GM19397 (cell line): ENCODE measurements around the gene CFAP47.
"Not testable (repeated sequence)": the region's sequence is repeated elsewhere in the genome, so short reads cannot be mapped to it uniquely, and the experiment has no call there.

Source experiments
- ATAC-seq: cut with Tn5 transposase; IDR thresholded peaks from one replicate; pipeline ENCODE4 v1.9.1; 2021; ENCODE audit warnings: mild to moderate bottlenecking, moderate library complexity; ENCODE audit not compliant: unreplicated experiment

Gene CFAP47, protein sequence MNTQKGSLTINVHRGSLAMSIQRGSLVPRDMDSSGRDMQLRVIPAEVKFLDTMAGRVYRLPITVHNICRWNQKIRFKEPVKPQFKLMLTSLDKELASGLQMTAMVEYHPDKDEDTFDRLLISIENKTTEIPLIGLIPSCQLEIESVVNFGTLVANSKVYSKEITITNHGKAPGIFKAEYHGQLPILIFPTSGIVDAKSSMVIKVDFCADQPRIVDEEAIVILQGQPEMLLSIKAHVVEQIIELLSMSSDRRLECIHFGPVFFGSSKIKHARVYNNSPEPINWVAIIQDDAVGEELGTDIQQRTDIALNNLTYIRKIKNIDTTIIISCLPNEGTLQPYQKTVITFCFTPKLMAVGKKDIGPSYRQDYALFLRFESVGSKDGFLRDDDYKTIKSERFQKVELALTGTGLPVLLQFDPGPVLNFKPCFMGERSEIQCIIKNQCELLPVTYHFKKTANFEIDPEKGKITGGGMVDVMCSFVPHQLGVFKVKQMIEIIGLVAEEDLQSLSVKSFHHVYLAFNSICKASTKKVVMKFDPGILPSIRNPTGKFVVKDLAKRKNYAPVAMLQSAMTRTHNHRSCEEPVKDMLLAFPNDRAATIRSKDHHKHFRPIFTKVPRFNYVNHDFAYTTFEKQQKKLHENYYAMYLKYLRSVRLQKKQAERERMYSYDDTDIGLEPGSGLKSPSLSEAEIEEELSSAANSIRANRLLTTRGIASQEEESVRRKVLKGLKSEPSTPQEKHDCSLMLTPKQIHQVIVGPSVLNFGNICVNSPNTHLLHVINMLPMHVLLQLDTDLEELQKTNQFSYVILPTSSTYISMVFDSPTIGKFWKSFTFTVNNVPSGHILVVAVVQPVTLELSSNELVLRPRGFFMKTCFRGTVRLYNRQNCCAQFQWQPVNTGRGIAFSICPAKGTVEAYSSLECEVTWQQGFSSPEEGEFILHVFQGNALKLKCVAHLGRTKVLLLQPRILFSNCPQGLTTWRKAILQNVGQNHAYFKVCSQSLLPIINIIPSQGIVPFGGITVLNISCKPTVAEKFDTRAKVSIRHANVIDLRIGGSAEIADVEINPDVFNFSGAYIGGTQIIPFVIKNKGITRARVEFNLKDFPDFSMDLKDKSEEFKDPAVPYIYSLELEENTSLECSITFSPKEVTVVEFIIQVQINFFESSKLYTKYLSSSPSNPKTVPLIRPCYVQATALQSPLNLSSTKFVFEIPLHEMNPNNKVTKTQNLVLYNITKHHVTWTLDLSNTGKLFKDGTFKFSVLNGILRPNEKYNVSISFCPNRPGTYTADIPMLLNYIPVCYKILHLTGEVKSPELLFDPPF (N-terminal part only)

DNA sequence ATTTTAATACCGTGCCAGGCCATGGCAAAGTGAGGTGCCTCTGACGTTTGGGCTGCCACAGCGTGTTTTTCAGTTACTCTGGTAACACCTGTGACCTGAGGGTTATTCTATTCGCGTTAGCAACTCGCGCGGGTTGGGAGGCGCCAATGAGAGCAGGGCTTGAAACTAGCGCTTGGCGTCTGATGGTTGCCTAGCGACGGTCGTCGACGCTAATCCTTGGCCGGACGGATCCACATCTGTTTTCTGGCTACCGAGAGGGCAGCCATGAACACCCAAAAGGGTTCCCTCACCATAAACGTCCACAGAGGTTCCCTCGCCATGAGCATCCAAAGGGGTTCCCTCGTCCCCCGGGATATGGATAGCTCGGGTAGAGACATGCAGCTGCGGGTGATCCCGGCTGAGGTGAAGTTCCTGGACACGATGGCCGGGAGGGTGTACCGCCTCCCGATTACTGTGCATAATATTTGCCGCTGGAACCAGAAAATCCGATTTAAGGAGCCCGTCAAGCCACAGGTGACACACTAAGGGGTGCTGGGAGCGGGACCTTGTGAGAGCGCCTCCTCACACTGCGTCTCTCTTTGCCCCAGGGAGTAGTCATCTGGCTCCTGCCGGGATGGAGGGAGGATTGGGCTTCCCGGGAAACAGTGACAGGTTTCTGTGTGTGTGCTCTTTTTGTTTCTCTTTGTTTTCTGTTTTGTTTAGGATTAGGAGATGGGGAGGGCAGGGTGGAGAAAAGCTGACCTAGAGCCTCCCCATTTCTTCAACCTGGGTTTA, at the start of gene CFAP47:
Gene CFAP47 (plus strand): TSS at position 199 of the 774 bp plus-strand sequence. CDS start 66 bp downstream, at position 265.
- ATAC-seq: no peak

DNA sequence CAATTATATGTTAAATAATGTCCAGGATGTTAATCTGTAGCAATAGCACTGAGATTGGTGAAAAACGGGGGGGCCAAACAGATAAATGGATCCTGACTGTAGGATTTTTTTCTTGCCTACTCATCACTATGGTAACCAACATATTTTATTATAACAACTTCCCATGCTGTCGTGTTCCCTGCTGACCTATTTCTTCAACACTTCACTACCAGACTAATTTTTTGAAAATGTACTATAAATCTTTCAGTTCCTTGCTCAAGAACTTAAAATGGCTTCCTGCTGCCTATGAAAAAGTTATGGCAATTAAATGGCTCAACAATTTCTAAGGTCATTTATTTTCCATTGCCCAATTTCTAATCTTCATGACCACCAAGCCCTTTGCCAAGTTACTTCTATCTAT, 38.9 kb upstream of the CFAP47 start:
- ATAC-seq: no peak

DNA sequence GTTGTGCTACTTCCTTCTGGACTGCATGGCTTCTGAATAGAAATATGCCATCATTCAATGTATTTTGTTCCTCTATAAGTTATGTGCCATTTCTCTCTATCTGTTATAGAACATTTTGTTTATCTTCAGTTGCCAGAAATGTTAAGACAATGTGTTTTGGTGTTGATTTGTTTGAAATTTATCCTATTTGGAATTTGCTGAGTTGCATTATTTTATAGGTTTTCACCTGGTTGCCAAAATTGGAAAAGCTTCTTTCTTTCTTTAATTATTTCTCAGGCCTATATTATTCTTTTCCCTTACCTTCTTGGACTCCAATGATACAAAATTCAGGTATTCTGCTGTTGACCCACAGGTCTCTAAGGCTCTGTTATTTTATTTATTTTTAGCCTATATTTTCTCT, 33.4 kb upstream of the CFAP47 start:
- no peak for ATAC-seq

DNA sequence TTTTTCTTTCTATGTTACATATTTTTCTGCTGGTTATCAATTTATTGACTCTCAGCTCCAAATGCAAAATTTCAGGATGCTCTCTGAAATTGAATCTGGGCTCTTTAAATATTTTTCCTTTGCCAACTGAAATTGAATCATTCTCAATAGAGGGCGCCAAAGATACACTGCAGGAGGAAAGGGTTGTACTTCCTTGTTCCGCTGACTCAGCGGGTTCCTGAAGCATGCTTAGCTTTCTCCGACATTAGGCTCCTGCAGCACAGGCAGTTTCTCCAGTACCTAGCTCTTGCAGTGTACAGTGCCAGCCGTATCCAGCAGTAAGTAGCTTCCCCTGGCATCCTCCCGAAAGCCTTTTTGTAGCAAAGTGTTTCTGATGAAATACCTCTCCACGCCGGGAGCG, 28.8 kb upstream of the CFAP47 start:
- ATAC-seq: no peak

DNA sequence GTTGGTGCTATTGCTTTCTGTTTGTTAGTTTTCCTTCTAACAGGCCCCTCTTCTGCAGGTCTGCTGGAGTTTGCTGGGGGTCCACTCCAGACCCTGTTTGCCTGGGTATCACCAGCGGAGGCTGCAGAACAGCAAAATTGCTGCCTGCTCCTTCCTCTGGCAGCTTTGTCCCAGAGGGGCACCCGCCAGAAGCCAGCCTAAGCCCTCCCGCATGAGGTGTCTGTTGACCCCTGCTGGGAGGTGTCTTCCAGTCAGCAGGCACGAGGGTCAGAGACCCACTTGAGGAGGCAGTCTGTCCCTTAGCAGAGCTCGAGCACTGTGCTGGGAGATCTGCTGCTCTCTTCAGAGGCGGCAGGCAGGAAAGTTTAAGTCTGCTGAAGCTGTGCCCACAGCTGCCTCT, 67.3 kb downstream of the CFAP47 start:
- ATAC-seq: not testable (repeated sequence)

DNA sequence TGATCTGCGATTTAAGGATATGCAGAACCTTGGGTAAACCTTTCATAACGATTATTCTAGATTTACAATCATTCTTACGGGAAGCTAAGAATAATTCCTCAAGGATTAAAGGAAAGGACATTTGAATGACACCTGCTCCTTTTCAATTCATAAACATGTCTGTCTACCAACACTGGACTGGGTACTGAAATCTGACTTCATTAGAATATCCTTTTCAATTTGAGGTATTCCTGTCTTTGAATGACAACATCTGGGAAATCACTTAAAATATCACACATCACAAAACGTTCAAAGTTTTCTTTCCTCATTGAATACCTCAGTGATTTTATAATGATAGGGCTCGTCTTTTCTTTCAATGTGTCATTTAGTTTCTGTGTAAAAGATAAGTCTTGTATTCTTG, 87.7 kb downstream of the CFAP47 start:
- no peak for ATAC-seq

DNA sequence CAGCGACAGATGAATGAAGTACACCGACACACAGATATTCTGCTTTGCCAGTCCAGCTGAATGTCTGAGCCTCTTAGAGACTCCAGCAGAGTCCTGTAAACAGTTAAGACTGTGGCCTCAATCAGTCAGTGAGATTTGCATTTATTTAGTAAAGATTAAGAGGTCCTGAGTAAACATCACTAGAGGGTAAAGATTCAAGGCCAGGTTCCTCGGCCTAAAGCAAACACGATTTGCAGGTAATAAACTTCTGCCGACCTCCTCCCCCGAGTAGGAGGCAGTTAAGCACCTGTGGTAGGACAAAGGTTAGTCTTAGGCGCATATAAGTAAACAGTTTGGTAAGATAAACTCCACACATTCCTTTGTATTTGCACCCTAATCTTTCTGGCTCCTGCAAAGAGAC, 99.6 kb downstream of the CFAP47 start:
- ATAC-seq: no peak

DNA sequence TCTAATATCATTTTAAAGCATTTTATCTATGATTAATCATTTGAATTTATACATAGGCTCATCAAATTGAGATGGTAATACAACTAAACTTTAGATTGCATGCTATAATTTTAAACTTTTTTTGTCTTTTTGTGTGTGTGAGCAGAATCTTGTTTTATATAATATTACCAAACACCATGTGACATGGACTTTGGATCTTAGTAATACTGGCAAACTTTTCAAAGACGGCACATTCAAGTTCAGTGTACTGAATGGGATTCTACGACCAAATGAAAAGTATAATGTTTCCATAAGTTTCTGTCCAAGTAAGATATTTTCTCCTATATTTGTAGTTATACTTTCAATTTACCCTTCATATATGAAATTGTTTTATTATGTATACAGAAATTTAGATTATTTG, 116.0 kb downstream of the CFAP47 start:
- no peak for ATAC-seq

DNA sequence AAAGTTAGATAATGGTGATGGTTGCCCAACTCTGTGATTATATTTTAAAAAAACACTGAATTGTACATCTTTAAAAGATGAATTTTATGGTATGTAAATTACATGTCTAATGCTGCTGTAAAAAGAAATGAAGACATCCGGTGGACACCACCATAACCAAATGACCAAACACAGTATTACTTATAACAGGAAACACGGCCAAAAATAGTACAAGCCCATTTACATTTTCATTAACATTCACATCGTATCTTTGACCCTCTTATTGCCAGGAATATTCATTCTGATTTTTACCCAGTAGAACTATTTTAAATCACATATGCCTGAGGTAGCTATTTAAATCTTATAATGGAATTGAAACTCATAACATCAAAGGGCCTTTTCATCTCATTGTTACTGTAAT, 143.2 kb downstream of the CFAP47 start:
- no peak for ATAC-seq

DNA sequence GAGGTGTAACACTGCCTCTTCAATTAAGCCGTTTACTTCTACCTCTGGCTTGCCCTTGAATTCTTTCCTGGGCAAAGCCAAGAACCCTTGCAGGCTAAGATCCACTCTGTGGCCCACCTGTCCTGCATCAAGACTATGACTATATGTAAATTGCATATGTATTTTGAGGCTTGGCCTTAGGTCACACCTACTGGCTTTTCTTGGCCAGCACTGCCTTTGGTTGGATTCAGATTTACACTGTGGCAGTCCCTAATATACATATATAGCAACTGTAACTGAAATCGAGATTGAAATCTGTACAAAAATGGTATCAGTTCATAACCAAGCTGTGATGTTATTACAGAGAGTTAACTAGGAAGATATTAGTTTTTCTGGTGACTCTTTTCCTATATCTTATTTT, 151.5 kb downstream of the CFAP47 start:
- no peak for ATAC-seq

DNA sequence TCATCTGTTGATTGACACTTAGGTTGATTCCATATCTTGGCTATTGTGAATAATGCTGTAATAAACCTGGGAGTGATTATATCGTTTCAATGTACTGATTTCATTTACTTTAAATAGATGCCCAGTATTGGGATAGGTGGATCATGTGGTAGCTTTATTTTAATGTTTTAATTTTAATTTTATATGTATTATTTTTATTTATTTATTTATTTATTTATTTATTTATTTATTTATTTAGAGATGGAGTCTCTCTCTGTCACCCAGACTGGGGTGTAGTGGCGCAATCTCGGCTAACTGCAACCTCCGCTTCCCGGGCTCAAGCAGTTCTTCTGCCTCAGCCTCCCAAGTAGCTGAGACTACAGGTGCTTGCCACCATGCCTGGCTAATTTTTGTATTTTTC, 155.5 kb downstream of the CFAP47 start:
- not testable (repeated sequence) for ATAC-seq

DNA sequence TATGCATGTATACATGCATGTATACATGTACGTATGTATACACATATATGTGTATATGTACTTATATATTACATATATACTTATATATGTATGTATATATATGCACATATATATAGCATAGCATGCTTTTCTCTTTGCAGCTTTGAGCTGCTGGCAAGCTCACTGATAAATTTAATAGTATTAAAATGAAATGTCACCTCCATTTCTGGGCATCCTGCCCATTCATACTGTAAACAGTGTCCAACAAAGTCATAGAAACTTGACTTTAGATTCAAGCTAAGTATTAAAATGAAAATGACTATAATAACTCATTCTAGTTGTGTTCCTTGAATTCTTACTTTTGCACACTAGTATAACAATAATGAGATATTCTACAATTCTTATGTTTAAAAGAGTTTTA, 163.7 kb downstream of the CFAP47 start:
- ATAC-seq: no peak

DNA sequence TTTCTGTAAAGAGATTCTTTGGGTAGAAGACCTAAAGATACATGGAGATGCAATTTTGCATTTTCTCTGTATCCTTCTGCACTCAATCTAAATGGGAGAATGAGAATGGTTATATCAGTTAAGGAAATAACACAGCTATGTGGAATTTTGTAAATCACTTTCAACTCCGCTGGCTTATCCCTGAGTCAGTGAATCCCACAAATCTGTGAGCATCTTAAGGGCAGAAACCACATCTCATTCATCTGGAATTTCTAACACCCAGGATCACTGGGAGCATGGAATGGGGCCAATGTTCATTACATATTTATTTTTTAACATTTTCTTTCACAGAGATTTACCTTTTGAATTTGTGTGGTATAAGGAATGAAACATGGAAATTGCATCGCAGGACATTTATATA, 167.8 kb downstream of the CFAP47 start:
- ATAC-seq: no peak

DNA sequence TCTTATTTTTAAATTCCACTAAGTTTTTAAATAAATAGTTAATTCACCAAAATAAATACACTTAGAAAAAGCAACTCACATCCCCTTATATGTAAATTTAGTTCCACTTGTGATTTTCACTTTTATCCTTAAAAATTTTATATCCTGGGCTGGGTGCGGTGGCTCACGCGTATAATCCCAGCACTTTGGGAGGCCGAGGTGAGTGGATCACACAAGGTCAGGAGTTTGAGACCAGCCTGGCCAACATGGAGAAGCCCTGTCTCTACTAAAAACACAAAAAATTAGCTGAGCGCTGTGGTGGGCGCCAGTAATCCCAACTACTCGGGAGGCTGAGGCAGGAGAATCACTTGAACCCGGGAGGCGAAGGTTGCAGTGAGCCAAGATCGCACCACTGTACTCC, 169.4 kb downstream of the CFAP47 start:
- not testable (repeated sequence) for ATAC-seq

DNA sequence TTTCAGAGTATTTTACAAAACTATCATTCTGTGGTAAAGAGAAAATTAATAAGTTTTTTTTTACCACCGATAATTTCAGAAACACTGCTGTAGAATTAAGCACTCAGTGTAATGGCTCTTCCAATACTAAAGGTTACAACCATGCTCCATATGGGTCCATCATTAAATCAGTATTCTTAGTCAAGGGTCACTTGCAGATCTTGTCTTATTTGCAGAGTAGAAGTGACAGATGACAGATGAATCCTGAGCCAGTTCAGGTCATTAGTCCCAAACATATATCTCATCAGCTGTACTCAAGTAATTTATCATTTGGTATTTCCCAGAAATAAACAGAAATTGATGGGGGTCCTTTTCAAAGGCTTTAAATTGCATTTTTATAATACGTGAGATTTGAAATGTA, 182.9 kb downstream of the CFAP47 start:
- no peak for ATAC-seq

DNA sequence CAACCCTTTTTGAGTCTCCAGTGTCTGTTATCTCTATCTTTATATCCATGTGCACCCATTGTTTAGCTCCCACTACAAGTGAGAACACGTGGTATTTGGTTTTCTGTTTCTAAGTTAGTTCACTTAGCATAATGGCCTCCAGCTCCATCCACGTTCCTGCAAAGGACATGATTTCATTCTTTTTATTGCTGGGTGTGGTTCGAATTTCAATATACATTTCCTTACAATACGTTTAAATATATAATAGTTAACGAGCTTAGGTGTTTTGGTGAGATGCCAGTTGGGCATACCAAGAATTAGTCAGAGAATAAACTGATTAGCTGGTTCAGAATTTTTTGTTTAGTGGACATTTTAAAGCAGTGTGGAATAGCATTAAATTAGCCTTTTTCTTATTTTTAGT, 196.7 kb downstream of the CFAP47 start:
- ATAC-seq: no peak

DNA sequence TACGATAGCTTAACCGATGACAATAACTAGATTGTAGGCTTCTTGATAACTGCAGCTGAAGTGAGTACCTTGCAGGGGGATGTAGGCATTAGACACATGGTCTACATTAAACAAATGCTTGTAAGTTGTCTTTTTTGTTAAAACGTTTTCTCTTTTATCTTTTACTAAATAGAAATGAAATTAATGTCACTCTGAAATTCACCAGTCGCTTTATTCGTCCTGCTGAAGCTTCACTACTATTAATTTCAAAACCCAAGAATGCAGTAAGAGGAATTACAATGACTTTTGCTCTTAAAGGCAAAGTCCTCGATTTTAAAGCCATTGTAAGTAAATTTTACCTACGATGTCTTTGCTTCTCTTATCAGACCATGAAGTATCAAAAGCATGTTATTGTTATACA, 239.7 kb downstream of the CFAP47 start:
- ATAC-seq: no peak

DNA sequence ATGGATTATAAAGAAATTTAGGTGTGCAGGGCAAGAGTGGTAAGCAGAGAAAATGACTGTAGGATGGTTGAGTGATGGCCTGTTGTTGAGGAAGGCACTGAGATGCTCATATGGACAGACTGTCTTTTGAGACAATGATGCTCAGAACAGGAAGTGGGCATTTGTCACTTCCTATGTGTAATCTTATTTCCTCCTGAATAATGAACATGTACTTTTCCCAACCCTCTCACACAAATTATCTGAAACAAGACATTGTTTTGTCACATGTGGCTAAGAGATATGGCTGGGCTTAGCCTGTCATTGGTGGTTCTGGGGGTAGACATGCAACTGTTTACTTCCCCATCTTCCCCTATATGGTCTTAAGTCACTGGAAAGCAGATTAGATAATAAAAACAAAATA, 240.5 kb downstream of the CFAP47 start:
- no peak for ATAC-seq

DNA sequence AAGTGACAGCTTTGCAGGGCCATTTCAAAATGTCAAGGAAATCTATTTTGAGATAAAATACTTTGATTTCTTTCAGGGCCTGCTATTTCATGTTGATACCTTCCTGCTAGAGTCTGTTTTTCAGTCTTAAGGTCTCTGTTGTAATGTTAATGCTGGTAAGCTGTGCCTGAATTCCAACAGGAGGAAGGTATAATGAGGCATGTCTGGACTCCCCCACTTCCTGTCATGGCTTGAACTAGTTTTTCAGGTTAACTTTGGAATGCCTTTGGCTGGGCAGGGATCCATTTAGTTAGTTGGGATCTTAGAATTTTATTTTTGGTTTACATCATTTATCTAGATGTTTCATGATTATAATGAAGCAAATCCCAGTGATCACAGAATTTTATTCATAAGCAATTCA, 279.0 kb downstream of the CFAP47 start:
- ATAC-seq: no peak

DNA sequence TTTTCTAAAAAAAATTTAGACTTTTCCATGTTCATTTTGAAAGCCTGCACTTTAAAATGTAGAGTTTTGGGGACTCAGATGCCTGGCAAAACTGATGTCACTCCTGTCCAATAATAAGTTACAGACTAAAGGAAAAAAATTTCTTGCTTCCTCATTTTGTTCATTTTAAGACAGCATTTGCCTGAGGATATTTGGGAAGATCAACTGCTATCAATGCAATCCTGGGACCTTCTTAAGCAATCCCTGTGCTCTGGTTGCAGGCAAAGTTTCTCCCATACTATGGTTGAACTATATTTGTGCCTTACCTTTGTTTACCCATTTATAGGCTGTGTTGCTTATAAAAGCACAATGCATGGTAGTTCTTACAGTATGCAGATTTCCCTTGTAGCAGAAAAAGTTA, 280.4 kb downstream of the CFAP47 start:
- no peak for ATAC-seq
